ENCODE measurements around the gene DPY30. TPM values are rescaled to one million over a fixed set of nuclear protein-coding genes. Genes with fewer than 3 reads are reported as not detected.

The DPY30 gene
- total RNA-seq, 1 donor from 2014 or later, result 42.3 TPM

DNA sequence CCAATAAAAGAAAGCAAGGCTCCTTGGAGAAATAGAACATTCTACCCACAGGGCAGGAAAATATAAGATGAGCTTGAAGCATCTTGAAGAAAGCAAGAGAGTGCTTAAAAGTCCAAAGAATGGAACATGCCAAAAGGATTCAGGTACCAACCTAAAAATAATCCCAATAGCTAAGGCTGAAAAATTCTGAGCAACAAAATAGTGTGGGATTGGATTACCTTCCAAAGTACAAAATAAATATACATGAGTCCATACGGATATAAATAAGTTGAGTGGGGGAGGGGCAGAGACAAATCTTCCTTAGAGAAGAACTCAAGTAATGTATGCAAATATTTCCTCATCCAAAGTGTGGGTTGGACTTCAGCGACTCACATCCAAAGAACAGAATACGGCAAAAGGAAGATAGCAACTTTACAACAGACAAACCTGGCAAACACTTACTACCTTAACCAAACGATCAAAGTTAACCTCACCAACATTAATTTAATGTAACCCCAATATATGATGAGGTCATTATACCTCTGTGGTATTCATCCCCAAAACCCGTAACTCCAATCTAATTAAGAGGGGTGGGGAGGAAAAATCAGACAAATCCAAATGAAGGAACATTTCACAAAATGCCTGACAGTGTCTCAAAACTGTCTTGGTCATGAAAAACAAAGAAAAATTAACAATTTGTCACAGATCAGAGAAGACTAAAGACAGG is 55.7 kb downstream of the DPY30 start:
- ATAC-seq (ENCODE audit: poor library complexity) (no peak), DNase-seq (no peak)
- intact Hi-C loops (cut with DNase I), result no loop called here

DNA sequence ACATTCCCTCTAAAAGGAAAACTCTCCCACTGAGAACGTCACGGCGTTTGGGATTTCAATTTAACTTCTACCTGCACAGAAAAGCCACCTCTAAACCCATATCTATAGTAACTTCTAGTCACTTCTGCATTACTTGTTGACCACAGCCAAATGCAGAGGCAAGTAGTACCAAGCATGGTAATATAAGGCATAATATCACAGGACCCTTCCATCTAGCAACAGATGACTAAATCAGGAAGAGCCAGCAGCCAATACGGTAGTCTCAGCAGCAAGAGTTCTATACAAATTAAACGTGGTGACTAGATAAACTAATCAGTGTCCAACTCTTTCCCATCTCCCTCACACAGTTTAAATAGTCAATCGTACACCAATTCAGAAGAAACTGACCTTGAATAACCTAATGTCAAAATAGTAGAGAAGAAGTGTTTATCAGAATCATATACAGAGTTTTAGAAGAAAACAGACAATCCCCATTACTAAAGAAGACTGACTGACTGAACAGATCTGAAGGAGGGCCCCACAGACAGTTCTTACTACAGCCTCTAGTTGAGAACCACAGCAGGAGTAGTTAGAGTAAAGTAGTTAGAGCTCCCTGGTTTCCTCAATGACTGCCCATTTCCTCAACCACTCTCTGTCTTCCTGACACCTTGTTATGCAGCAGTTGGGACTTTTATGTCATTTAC is 58.8 kb downstream of the DPY30 start:
- no peak for DNase-seq
- peak; percentile 75 for ATAC-seq (ENCODE audit: poor library complexity)
- intact Hi-C loops (cut with DNase I), result no loop called here

DNA sequence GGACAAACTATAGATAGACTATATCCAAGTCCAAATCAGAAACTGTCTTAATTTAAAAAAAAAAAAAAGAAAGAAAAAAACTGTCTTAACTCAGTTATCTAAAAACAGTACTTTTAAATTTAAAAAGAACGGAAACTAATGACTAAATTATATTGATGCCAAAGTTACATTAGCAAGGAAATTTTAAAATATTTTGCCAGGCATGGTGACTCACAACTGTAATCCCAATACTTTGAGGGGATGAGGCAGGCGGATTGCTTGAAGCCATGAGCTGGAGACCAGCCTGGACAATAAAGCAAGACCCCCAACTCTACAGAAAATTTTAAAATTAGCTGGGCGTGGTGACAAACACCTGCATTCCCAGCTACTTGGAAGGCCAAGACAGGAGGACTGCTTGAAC is 59.6 kb downstream of the DPY30 start:
- DNase-seq (no peak), ATAC-seq (ENCODE audit: poor library complexity) (no peak)
- intact Hi-C loops (cut with DNase I), result no loop called here

DNA sequence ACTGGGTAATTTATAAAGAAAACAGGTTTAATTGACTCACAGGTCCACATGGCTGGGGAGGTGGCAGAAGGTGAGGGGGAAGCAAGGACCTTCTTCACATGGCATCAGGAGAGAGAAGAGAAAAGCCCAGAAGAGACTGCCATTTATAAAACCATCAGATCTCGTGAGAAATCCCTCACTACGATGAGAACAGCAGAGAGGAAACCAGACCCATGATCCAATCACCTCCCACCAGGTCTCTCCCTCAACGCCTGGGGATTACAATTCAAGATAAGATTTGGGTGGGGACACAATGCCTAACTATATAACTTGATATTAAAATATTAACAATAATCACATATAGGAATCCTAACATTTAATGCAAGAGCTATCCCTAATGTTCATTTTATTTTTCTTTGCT is 60.6 kb downstream of the DPY30 start:
- DNase-seq (no peak), ATAC-seq (ENCODE audit: poor library complexity) (no peak)
- intact Hi-C loops (cut with DNase I), result no loop called here

DNA sequence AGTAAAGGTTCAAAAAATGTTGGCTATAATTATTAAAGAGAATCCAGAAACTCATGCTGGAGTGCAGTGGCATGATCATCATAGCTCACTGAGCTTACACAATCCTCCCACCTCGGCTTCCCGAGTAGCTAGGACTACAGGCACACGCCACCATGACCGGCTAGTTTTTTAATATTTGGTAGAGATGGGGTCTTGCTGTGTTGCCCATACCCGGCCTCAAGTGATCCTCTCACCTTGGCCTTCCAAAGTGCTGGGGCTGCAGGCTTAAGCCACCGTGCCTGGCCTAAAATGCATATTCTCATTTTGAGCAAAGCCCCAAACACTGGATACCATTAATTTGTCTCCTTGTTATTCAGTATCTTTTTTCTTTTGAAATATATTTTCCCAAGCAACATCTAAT is 61.2 kb downstream of the DPY30 start:
- intact Hi-C loops (cut with DNase I), result no loop called here
- no peak for DNase-seq
- ATAC-seq (ENCODE audit: poor library complexity), result no peak

Other genes with a start within 250 kb of the DPY30 start
- 43.8 TPM for gene MEMO1, start 28.8 kb downstream of the DPY30 start, total RNA-seq
- 10.7 TPM for gene SPAST, start 23.8 kb upstream of the DPY30 start, total RNA-seq
- gene SLC30A6, start 126.1 kb upstream of the DPY30 start, total RNA-seq, result 14.2 TPM
- gene NLRC4, start 225.1 kb upstream of the DPY30 start, total RNA-seq, result 1.1 TPM
- 67.5 TPM for gene YIPF4, start 238.1 kb upstream of the DPY30 start, total RNA-seq